ENCODE data around the gene CTTNBP2NL. TPM values are rescaled to one million over a fixed set of nuclear protein-coding genes. Genes with fewer than 3 reads are reported as not detected.
A peak's percentile ranks its signal among the peaks of the same experiment; 100 is the strongest.
"Not testable (repeated sequence)": the region's sequence is repeated elsewhere in the genome, so short reads cannot be mapped to it uniquely, and the experiment has no call there.

Gene CTTNBP2NL
- total RNA-seq, 1 donor from 2014 or later, result 59.4 TPM

- ATAC-seq (no peak), DNase-seq (no peak)
- peak overlapping the region; percentile 49 for H3K27ac ChIP-seq
- H3K27me3 ChIP-seq, result no peaks in the 10 kb centered on the region
- intact Hi-C loops (cut with DNase I), result no loop called here
- H3K4me3 ChIP-seq, result no peak overlapping the region
- H3K4me1 ChIP-seq, result peaks cover 32% of the 10 kb centered on the region
- no peaks in the 10 kb centered on the region for H3K36me3 ChIP-seq
- no peaks in the 10 kb centered on the region for H3K9me3 ChIP-seq
- TF ChIP-seq CTCF (IDR thresholded peaks at IDR 0.05), result no peak
Measured at GRCh38 chr1:112435448-112435847, 39.4 kb downstream of the CTTNBP2NL start.

- no peaks in the 10 kb centered on the region for H3K27me3 ChIP-seq
- intact Hi-C loops (cut with DNase I), result no loop called here
- no peak for TF ChIP-seq CTCF (IDR thresholded peaks at IDR 0.05)
- no peak for ATAC-seq
- no peak for DNase-seq
- no peaks in the 10 kb centered on the region for H3K9me3 ChIP-seq
- H3K4me3 ChIP-seq, result no peak overlapping the region
- no peaks in the 10 kb centered on the region for H3K36me3 ChIP-seq
- peaks cover 36% of the 10 kb centered on the region for H3K4me1 ChIP-seq
- H3K27ac ChIP-seq, result peak overlapping the region; percentile 49
Measured at GRCh38 chr1:112436384-112437156, 40.6 kb downstream of the CTTNBP2NL start.

GRCh38 chr1:112438156-112438555 lies 42.1 kb downstream of the CTTNBP2NL start:
- H3K36me3 ChIP-seq; H3K4me3 ChIP-seq; ATAC-seq; H3K27me3 ChIP-seq; H3K9me3 ChIP-seq; intact Hi-C loops (cut with DNase I); DNase-seq: not testable (repeated sequence)
- H3K4me1 ChIP-seq, result peaks cover 36% of the 10 kb centered on the region
- H3K27ac ChIP-seq, result peak overlapping the region; percentile 63

GRCh38 chr1:112439592-112439991 lies 43.6 kb downstream of the CTTNBP2NL start:
- Histone ChIP-seq H3K4me1 (peaks cover 32% of the 10 kb centered on the region), H3K9me3 (no peaks in the 10 kb centered on the region), H3K36me3 (no peaks in the 10 kb centered on the region), H3K27ac (peak overlapping the region; percentile 63), H3K27me3 (no peaks in the 10 kb centered on the region), H3K4me3 (no peak overlapping the region)
- intact Hi-C loops (cut with DNase I), result no loop called here
- TF ChIP-seq CTCF (IDR thresholded peaks at IDR 0.05), result no peak
- peak; percentile 46 for ATAC-seq
- DNase-seq, result no peak

- intact Hi-C loops (cut with DNase I), result no loop called here
- no peaks in the 10 kb centered on the region for H3K27me3 ChIP-seq
- no peaks in the 10 kb centered on the region for H3K9me3 ChIP-seq
- H3K27ac ChIP-seq, result peak overlapping the region; percentile 1
- no peak for DNase-seq
- no peaks in the 10 kb centered on the region for H3K36me3 ChIP-seq
- H3K4me3 ChIP-seq, result no peak overlapping the region
- H3K4me1 ChIP-seq, result peaks cover 30% of the 10 kb centered on the region
- TF ChIP-seq CTCF (IDR thresholded peaks at IDR 0.05), result no peak
- no peak for ATAC-seq
Measured at GRCh38 chr1:112440574-112440973, 44.6 kb downstream of the CTTNBP2NL start.

GRCh38 chr1:112444269-112444668 lies 48.3 kb downstream of the CTTNBP2NL start:
- intact Hi-C loops (cut with DNase I), result no loop called here
- Histone ChIP-seq H3K4me3 (no peak overlapping the region), H3K9me3 (no peaks in the 10 kb centered on the region), H3K27ac (no peak overlapping the region), H3K36me3 (peaks cover 5% of the 10 kb centered on the region), H3K27me3 (no peaks in the 10 kb centered on the region), H3K4me1 (peaks cover 20% of the 10 kb centered on the region)
- no peak for TF ChIP-seq CTCF (IDR thresholded peaks at IDR 0.05)
- DNase-seq (no peak), ATAC-seq (no peak)

Measured in upper lobe of right lung (tissue), 1 donor.